Large intestine (tissue), 3 donors: ENCODE data around the gene ENGASE. TPM values are rescaled to one million over a fixed set of nuclear protein-coding genes. Genes with fewer than 3 reads are reported as not detected.

Source experiments
- DNase-seq, 2 donors: peaks; one replicate each; pipeline versions ENCODE4 v3.0.0 to v3.0.0-alpha.2; 2013
- H3K27ac ChIP-seq: one replicate; pipeline ENCODE4 v1.5.1; 2013; ENCODE audit warnings: low read length
- H3K27me3 ChIP-seq: 2 replicates; pipeline ENCODE4 v1.6.1; 2013; ENCODE audit warnings: low read length; ENCODE audit not compliant: control insufficient read depth, insufficient read depth
- H3K36me3 ChIP-seq: 2 replicates; pipeline ENCODE4 v1.6.1; 2013; ENCODE audit warnings: low read length; ENCODE audit not compliant: control insufficient read depth, insufficient read depth
- H3K4me1 ChIP-seq: one replicate; pipeline ENCODE4 v1.6.1; 2013; ENCODE audit warnings: low read length; ENCODE audit not compliant: control insufficient read depth, insufficient read depth
- H3K4me3 ChIP-seq: one replicate; pipeline ENCODE4 v1.5.1; 2013; ENCODE audit warnings: low read length
- H3K9me3 ChIP-seq: one replicate; pipeline ENCODE4 v1.6.1; 2013; ENCODE audit warnings: mild to moderate bottlenecking, low read depth, low read length, moderate library complexity; ENCODE audit not compliant: control insufficient read depth
- WGBS: methylation state at CpG from one replicate; pipeline ENCODE4 v1.1.5; 2013; ENCODE audit warnings: low lambda C conversion rate; ENCODE audit not compliant: insufficient coverage; 5-methylcytosine and 5-hydroxymethylcytosine counted together
- polyA plus RNA-seq: library from polyadenylated mRNA; unstranded; fragments of 120-200 nt; gene quantifications from one replicate; pipeline ENCODE4 v1.2.1, GENCODE V29; 2013

ENGASE gene
- polyA plus RNA-seq, 1 donor: 78.0 TPM

- H3K4me1 ChIP-seq: no peaks in the 10 kb centered on the region
- DNase-seq: no peak
- H3K27ac ChIP-seq: no peak overlapping the region
- H3K9me3 ChIP-seq: no peaks in the 10 kb centered on the region
- no CpG with 5 or more reads among the region's 52 CpGs for WGBS
- no peaks in the 10 kb centered on the region for H3K36me3 ChIP-seq
- peaks cover 80% of the 10 kb centered on the region for H3K27me3 ChIP-seq
- H3K4me3 ChIP-seq: no peak overlapping the region
Measured at GRCh38 chr17:79097226-79098055, 22.8 kb downstream of the ENGASE start.

GRCh38 chr17:79098282-79098867 lies 23.8 kb downstream of the ENGASE start:
- H3K27me3 ChIP-seq: peaks cover 87% of the 10 kb centered on the region
- no peaks in the 10 kb centered on the region for H3K4me1 ChIP-seq
- no peak for DNase-seq
- no peak overlapping the region for H3K27ac ChIP-seq
- no CpG with 5 or more reads among the region's 16 CpGs for WGBS
- H3K36me3 ChIP-seq: no peaks in the 10 kb centered on the region
- H3K9me3 ChIP-seq: no peaks in the 10 kb centered on the region
- no peak overlapping the region for H3K4me3 ChIP-seq

GRCh38 chr17:79100405-79100804 lies 25.8 kb downstream of the ENGASE start:
- no CpG with 5 or more reads among the region's 18 CpGs for WGBS

GRCh38 chr17:79101111-79101673 lies 26.6 kb downstream of the ENGASE start:
- no CpG with 5 or more reads among the region's 13 CpGs for WGBS
- DNase-seq: no peak
- Histone ChIP-seq H3K9me3 (no peaks in the 10 kb centered on the region), H3K27me3 (peaks cover 76% of the 10 kb centered on the region), H3K4me1 (no peaks in the 10 kb centered on the region), H3K36me3 (no peaks in the 10 kb centered on the region), H3K27ac (no peak overlapping the region), H3K4me3 (no peak overlapping the region)

More at GRCh38 chr17:79100405-79100804, 25.8 kb downstream of the ENGASE start:
- Histone ChIP-seq H3K4me1 (no peaks in the 10 kb centered on the region), H3K9me3 (no peaks in the 10 kb centered on the region), H3K4me3 (no peak overlapping the region), H3K36me3 (no peaks in the 10 kb centered on the region), H3K27ac (no peak overlapping the region), H3K27me3 (peaks cover 84% of the 10 kb centered on the region)
- no peak for DNase-seq

- Histone ChIP-seq H3K27me3 (peaks cover 66% of the 10 kb centered on the region), H3K27ac (no peak overlapping the region), H3K4me1 (no peaks in the 10 kb centered on the region)
Measured at GRCh38 chr17:79102214-79102613, 27.6 kb downstream of the ENGASE start.

GRCh38 chr17:79104898-79105600 lies 30.4 kb downstream of the ENGASE start:
- no peak for DNase-seq
- no peak overlapping the region for H3K27ac ChIP-seq
- H3K9me3 ChIP-seq: no peaks in the 10 kb centered on the region
- no peak overlapping the region for H3K4me3 ChIP-seq
- whole genome bisulfite sequencing: no CpG with 5 or more reads among the region's 12 CpGs
- peaks cover 41% of the 10 kb centered on the region for H3K27me3 ChIP-seq
- no peaks in the 10 kb centered on the region for H3K4me1 ChIP-seq
- no peaks in the 10 kb centered on the region for H3K36me3 ChIP-seq

More at GRCh38 chr17:79102214-79102613, 27.6 kb downstream of the ENGASE start:
- DNase-seq: no peak
- no CpG with 5 or more reads among the region's 7 CpGs for WGBS
- Histone ChIP-seq H3K4me3 (no peak overlapping the region), H3K9me3 (no peaks in the 10 kb centered on the region), H3K36me3 (no peaks in the 10 kb centered on the region)

- no CpG with 5 or more reads among the region's 14 CpGs for WGBS
- Histone ChIP-seq H3K36me3 (no peaks in the 10 kb centered on the region), H3K27me3 (peaks cover 33% of the 10 kb centered on the region), H3K9me3 (no peaks in the 10 kb centered on the region), H3K27ac (no peak overlapping the region), H3K4me3 (no peak overlapping the region), H3K4me1 (no peaks in the 10 kb centered on the region)
- no peak for DNase-seq
Measured at GRCh38 chr17:79105937-79106336, 31.3 kb downstream of the ENGASE start.

- Histone ChIP-seq H3K4me3 (no peak overlapping the region), H3K27ac (no peak overlapping the region), H3K27me3 (peaks cover 29% of the 10 kb centered on the region), H3K36me3 (no peaks in the 10 kb centered on the region), H3K9me3 (no peaks in the 10 kb centered on the region), H3K4me1 (no peaks in the 10 kb centered on the region)
- DNase-seq: no peak
- no CpG with 5 or more reads among the region's 11 CpGs for WGBS
Measured at GRCh38 chr17:79106958-79107357, 32.3 kb downstream of the ENGASE start.

- peaks cover 22% of the 10 kb centered on the region for H3K27me3 ChIP-seq
- no peaks in the 10 kb centered on the region for H3K4me1 ChIP-seq
- no peak for DNase-seq
- WGBS: 58% methylated on average over 2 of the region's 25 CpGs
- no peaks in the 10 kb centered on the region for H3K9me3 ChIP-seq
- no peak overlapping the region for H3K27ac ChIP-seq
- H3K4me3 ChIP-seq: no peak overlapping the region
- H3K36me3 ChIP-seq: no peaks in the 10 kb centered on the region
Measured at GRCh38 chr17:79107499-79108231, 33.0 kb downstream of the ENGASE start.
